ENCODE data around the gene CCN6. TPM values are rescaled to one million over a fixed set of nuclear protein-coding genes. Genes with fewer than 3 reads are reported as not detected.
A peak's percentile ranks its signal among the peaks of the same experiment; 100 is the strongest.

The CCN6 gene
- total and polyA plus RNA-seq, 2 donors (not counting 1 experiment from before 2014, with no cell fraction given): 0.49 TPM; not detected in 1

- H3K9me3 ChIP-seq (ENCODE audit: control insufficient read depth, insufficient read depth, low read depth, low read length): no peaks in the 10 kb centered on the region
- TF ChIP-seq CTCF (conservative IDR thresholded peaks at IDR 0.05 in 1 of 2, IDR thresholded peaks at IDR 0.05 in 1 of 2; ENCODE audit: low read depth in 1 of 2, low read length in 2 of 2) (no peak), EZH2 (IDR thresholded peaks at IDR 0.05; ENCODE audit: low read length, missing control alignments) (no peak)
- no peak overlapping the region for H3K27ac ChIP-seq (ENCODE audit: insufficient read depth, low read length)
- no peaks in the 10 kb centered on the region for H3K27me3 ChIP-seq (ENCODE audit: control insufficient read depth, insufficient read depth, low read length)
- H3K79me2 ChIP-seq (ENCODE audit: control insufficient read depth, insufficient read depth, low read length): no peaks in the 10 kb centered on the region
- H4K20me1 ChIP-seq (ENCODE audit: control insufficient read depth, extremely low read depth, insufficient read depth, low read length): no peaks in the 10 kb centered on the region
- peaks cover 4% of the 10 kb centered on the region for H3K4me1 ChIP-seq (ENCODE audit: control insufficient read depth, extremely low read depth, insufficient read depth, low read length)
- H2AFZ ChIP-seq (ENCODE audit: low read length): no peak overlapping the region
- H3K4me2 ChIP-seq (ENCODE audit: extremely low read depth, insufficient read depth, low read length): no peak overlapping the region
- H3K36me3 ChIP-seq (ENCODE audit: control insufficient read depth, insufficient read depth, low read length): no peaks in the 10 kb centered on the region
- no peak overlapping the region for H3K4me3 ChIP-seq (replicated peaks in 1 of 4; ENCODE audit: control extremely low read depth in 1 of 4, insufficient read depth in 1 of 4, low read depth in 3 of 4, low read length in 4 of 4)
- peak in 1 of 2 donors; percentile 30 for DNase-seq (ENCODE audit: low read depth in 2 of 2)
- no peak overlapping the region for H3K9ac ChIP-seq (ENCODE audit: insufficient read depth, low read length)
These were observed 38.2 kb upstream of the CCN6 start for GRCh38 chr6:112015725-112016124.

DNA sequence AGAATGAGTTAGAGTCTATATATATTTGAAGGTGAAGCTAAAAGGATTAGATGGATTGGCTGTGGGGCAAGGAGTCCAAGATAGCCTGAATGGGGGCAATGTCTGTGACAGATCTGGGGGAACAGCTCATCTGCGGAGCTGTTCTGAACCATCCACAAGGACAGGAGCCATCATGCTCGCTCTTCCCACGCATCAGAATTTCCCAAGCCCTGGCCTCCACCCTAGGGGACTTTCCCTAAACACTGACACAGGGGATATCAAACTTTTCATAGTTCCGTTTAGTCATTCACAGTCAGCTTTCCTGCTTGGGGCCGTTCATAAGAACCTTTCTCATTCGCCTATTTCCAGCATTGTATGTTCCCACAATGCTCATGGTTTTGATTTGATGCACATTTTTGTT lies 37.6 kb upstream of the CCN6 start:
- Histone ChIP-seq H2AFZ (ENCODE audit: low read length) (no peak overlapping the region), H3K27ac (ENCODE audit: insufficient read depth, low read length) (no peak overlapping the region), H3K4me1 (ENCODE audit: control insufficient read depth, extremely low read depth, insufficient read depth, low read length) (peaks cover 4% of the 10 kb centered on the region), H3K27me3 (ENCODE audit: control insufficient read depth, insufficient read depth, low read length) (no peaks in the 10 kb centered on the region), H3K79me2 (ENCODE audit: control insufficient read depth, insufficient read depth, low read length) (no peaks in the 10 kb centered on the region), H3K4me2 (ENCODE audit: extremely low read depth, insufficient read depth, low read length) (no peak overlapping the region), H3K9ac (ENCODE audit: insufficient read depth, low read length) (no peak overlapping the region), H4K20me1 (ENCODE audit: control insufficient read depth, extremely low read depth, insufficient read depth, low read length) (no peaks in the 10 kb centered on the region), H3K4me3 (replicated peaks in 1 of 4; ENCODE audit: control extremely low read depth in 1 of 4, insufficient read depth in 1 of 4, low read depth in 3 of 4, low read length in 4 of 4) (no peak overlapping the region), H3K36me3 (ENCODE audit: control insufficient read depth, insufficient read depth, low read length) (no peaks in the 10 kb centered on the region), H3K9me3 (ENCODE audit: control insufficient read depth, insufficient read depth, low read depth, low read length) (no peaks in the 10 kb centered on the region)
- DNase-seq (ENCODE audit: low read depth in 2 of 2): peak in 1 of 2 donors; percentile 31
- TF ChIP-seq EZH2 (IDR thresholded peaks at IDR 0.05; ENCODE audit: low read length, missing control alignments): no peak
- no peak for TF ChIP-seq CTCF (conservative IDR thresholded peaks at IDR 0.05 in 1 of 2, IDR thresholded peaks at IDR 0.05 in 1 of 2; ENCODE audit: low read depth in 1 of 2, low read length in 2 of 2)

- no peak overlapping the region for H3K9ac ChIP-seq (ENCODE audit: insufficient read depth, low read length)
- H3K36me3 ChIP-seq (ENCODE audit: control insufficient read depth, insufficient read depth, low read length): no peaks in the 10 kb centered on the region
- H3K4me2 ChIP-seq (ENCODE audit: extremely low read depth, insufficient read depth, low read length): no peak overlapping the region
- H3K27me3 ChIP-seq (ENCODE audit: control insufficient read depth, insufficient read depth, low read length): no peaks in the 10 kb centered on the region
- H3K4me1 ChIP-seq (ENCODE audit: control insufficient read depth, extremely low read depth, insufficient read depth, low read length): peaks cover 4% of the 10 kb centered on the region
- H3K79me2 ChIP-seq (ENCODE audit: control insufficient read depth, insufficient read depth, low read length): no peaks in the 10 kb centered on the region
- TF ChIP-seq CTCF (conservative IDR thresholded peaks at IDR 0.05 in 1 of 2, IDR thresholded peaks at IDR 0.05 in 1 of 2; ENCODE audit: low read depth in 1 of 2, low read length in 2 of 2): no peak
- TF ChIP-seq EZH2 (IDR thresholded peaks at IDR 0.05; ENCODE audit: low read length, missing control alignments): no peak
- H4K20me1 ChIP-seq (ENCODE audit: control insufficient read depth, extremely low read depth, insufficient read depth, low read length): no peaks in the 10 kb centered on the region
- no peak overlapping the region for H3K4me3 ChIP-seq (replicated peaks in 1 of 4; ENCODE audit: control extremely low read depth in 1 of 4, insufficient read depth in 1 of 4, low read depth in 3 of 4, low read length in 4 of 4)
- no peak for DNase-seq (ENCODE audit: low read depth in 2 of 2)
- no peak overlapping the region for H2AFZ ChIP-seq (ENCODE audit: low read length)
- no peaks in the 10 kb centered on the region for H3K9me3 ChIP-seq (ENCODE audit: control insufficient read depth, insufficient read depth, low read depth, low read length)
- H3K27ac ChIP-seq (ENCODE audit: insufficient read depth, low read length): no peak overlapping the region
These were observed 36.7 kb upstream of the CCN6 start for GRCh38 chr6:112017169-112017568.
